ENCODE results near the gene DDX5.

DNA sequence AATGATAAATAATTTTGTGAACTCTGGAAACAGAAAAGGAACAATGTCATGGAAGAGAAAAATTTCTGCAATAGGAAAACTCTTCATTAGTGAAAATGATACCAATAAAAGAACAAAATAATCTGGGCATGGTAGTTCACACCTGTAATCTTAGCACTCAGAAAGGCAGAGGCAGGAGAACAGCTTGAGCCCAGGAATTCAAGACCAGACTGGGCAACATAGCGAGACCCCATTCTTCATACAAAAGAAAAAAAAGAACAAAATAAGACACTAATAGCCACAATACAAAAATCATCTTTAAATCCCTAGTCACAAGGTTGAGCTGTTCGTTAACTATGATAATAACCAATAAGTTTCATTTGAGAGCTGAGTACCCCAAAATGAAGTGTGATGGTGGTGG is 17.8 kb downstream of the DDX5 start:
- TF ChIP-seq CTCF (IDR thresholded peaks at IDR 0.05) (no peak), POLR2A (IDR thresholded peaks at IDR 0.05) (no peak), POLR2AphosphoS5 (IDR thresholded peaks at IDR 0.05) (no peak)
